Tibial nerve (tissue), 4 donors: ENCODE results near the gene NDUFS7.

Experiments used
- CTCF ChIP-seq, 5 experiments: fragments of 200-600 bp in 3 of 5; fragments of 450-650 bp in 2 of 5; sonication (generic) in 3 of 5; IDR thresholded peaks; one replicate each; pipeline ENCODE4 v1.5.1; 2016 to 2019; ENCODE audit warnings: antibody characterized with exemption in 5 of 5, mild to moderate bottlenecking in 3 of 5, moderate library complexity in 2 of 5
- EP300 ChIP-seq, 2 donors: sonication (generic); formaldehyde crosslinking; IDR thresholded peaks; one replicate each; pipeline ENCODE4 v1.6.1; 2017; ENCODE audit warnings: antibody characterized with exemption in 2 of 2, mild to moderate bottlenecking in 1 of 2
- POLR2A ChIP-seq, 2 donors: fragments of 450-650 bp; IDR thresholded peaks; one replicate each; pipeline ENCODE4 v1.6.1; 2017; ENCODE audit warnings: antibody characterized with exemption in 2 of 2, mild to moderate bottlenecking in 2 of 2, moderate library complexity in 2 of 2

- TF ChIP-seq CTCF (IDR thresholded peaks at IDR 0.05) (no peak), POLR2A (IDR thresholded peaks at IDR 0.05) (no peak), EP300 (IDR thresholded peaks at IDR 0.05) (no peak)
Measured at GRCh38 chr19:1361601-1362386, 21.9 kb upstream of the NDUFS7 start.
